Measurements from ENCODE around the gene SAT1. TPM values are rescaled to one million over a fixed set of nuclear protein-coding genes. Genes with fewer than 3 reads are reported as not detected.

The SAT1 gene
- total RNA-seq, 1 donor from 2014 or later: 66.9 TPM

Small RNA genes within 50 kb of the gene (small RNA-seq; reads per million reads assigned to genes)
- not detected for gene RF00019 (ENCODE audit: low replicate concordance)

Other genes with a start within 250 kb of the SAT1 start
- 37.9 TPM for gene PRDX4, start 115.7 kb upstream of the SAT1 start, total RNA-seq
- 22.4 TPM for gene ACOT9, start 39.9 kb upstream of the SAT1 start, total RNA-seq
- 25.8 TPM for gene APOO, start 124.8 kb downstream of the SAT1 start, total RNA-seq
- 0.25 TPM for gene CXorf58, start 124.8 kb downstream of the SAT1 start, total RNA-seq
- gene KLHL15, start 244.0 kb downstream of the SAT1 start, total RNA-seq: 25.6 TPM

All from temporal lobe (tissue), 2 donors.